Inferior parietal cortex (tissue), 1 donor: ENCODE measurements around the gene EIF1AX.
"Not testable (repeated sequence)": the region's sequence is repeated elsewhere in the genome, so short reads cannot be mapped to it uniquely, and the experiment has no call there.

Experiments used
- DNase-seq: peaks from one replicate; pipeline ENCODE4 v3.0.0-alpha.2; 2016; ENCODE audit errors: extremely low spot score

Gene EIF1AX

DNA sequence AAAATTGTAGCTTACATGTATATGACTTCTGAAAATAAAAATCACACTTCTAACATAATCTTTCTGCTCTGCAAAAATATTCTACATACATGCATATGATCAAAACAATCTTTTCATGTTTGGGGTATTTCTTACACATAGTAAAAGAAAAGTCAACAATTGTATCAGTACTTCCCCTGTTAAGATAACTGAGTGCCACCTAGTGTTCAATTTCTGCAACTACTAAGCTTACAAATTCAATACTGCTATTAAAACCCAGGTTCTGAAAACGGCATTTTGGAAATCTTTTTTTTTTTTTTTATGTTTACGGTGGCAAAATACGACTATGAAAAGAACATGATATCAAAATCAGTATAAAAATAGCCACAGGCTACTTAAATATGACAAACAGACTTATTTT lies 14.2 kb downstream of the EIF1AX start:
- DNase-seq, result not testable (repeated sequence)

DNA sequence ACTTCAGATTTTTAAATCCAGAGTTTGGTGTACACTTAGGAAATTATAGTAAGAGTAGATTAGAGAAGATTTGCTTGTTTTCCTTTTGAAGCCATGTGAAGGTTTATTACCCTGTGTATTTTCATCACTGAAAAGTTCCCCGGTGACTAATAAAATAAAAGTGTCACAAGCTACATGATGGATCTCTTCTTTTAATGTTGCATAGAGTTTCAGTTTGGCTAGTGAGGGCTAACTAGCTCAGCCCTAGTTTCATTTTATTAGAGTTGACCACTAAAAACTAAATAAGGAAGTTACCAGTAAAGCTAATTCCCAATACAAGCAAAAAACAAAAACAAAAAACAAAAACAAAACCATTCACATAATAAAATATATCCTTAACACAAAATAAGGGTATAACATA lies 14.8 kb downstream of the EIF1AX start:
- not testable (repeated sequence) for DNase-seq

DNA sequence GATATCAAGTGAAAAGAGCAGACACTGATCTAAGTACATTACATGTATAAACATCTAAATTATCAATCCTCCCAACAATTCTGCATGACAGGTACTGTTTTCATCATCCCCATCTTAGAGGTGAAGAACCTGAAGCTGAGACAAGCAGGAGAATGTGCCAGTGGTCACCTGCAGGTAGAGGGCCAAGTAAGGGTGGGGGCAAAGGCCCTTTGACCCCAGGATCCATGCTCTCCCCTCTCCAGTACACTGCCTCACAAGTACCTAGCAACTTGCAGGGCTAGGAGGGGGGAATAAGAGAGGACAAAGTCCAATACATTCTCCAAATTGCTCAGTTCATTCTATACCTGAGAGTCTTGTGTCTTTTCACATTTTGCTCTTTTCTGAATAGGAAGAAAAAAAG lies 16.7 kb downstream of the EIF1AX start:
- no peak for DNase-seq

DNA sequence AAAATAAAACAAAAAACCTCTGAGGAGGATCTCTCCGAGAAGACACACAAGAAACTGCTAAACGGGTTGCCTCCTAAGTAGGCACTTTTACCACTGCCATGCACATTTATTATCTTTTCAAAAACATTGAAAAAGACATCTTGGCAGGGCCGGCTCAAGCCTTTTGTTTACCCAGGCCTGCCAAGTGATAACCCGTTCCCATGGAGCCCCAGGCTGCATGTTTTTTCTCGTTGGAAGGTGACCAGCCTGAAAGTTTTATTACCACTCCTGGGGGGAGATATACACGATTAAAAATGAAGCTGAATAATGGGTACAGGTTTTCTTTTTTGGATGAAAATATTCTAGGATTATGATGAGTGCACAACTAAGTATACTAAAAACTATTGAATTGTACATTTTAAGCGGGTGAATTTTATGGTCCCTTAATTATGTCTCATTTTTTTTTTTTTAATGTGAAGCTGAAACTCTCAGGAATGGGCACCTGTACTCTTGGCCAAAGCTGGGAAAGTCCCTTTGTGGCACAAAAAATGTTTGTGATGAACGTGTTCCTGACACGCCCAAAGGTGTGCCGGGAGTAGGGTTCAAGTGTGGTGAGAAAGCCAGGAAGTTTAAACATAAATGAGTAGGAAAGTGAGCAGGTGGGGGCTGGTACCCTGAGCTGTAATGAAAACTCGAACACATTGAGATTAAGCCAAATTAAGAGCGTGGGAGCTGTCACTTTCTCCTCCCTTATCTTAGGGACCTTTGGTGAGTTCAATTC lies 23.4 kb downstream of the EIF1AX start:
- no peak for DNase-seq

DNA sequence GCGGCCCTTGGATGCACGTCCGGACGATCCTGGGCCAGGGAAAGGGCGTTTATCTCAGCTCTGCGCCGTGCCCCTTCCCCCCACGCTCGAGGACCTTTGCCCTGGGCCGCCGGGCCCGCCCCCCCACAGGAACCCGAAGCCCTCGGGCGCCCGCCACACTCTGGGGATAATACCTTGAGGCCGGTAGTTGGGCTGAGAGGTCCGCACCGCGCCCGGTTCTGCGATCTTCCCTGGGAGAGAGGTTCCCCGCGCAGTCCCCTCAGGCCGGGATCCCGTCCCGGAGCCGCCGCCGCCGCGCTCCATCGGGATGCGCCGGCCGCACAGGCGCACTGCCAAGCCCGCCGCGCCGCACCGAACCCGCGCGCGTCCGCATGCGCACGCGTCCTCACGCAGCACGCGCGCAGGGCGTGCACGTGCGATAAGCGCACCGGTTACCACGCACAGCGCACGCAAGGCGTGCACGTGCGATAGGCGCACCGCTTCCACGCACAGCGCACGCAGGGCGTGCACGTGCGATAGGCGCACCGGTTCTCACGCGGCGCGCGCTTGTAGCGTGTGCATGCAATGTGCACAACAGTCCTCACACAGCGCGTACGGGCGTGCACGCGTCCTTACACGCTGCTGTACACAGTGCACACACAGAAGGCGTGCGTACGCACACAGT lies 24.9 kb downstream of the EIF1AX start, which contains the start of gene MAP7D2:
MAP7D2 (minus strand) TSS at position 331 of the 664 bp plus-strand sequence; CDS start at position 303, 28 bp downstream.
- DNase-seq, result no peak

DNA sequence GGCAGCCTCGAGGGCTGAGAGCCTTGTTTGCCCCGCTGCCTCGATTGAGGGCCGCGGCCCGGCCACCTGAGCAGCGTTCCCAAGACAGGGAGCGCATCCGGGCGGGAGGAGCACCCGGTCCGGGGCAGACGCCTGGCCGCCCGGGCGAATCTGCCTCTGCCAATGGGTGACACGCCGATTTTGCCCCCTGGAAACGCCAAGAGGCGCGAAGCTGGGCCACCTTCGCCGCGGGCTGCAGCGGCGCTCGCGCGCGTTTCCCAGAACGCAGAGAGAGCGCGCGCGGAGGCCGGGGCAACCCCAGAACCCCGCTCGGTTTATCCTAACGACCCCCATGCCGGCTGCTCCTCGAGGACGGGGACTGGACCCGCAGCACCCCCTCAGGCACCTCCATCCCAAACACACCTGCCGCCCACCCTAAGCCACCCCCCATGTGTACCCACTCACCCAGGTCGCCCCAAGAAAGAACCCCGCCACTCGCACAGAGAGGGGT lies 25.5 kb downstream of the EIF1AX start:
- DNase-seq, result no peak

DNA sequence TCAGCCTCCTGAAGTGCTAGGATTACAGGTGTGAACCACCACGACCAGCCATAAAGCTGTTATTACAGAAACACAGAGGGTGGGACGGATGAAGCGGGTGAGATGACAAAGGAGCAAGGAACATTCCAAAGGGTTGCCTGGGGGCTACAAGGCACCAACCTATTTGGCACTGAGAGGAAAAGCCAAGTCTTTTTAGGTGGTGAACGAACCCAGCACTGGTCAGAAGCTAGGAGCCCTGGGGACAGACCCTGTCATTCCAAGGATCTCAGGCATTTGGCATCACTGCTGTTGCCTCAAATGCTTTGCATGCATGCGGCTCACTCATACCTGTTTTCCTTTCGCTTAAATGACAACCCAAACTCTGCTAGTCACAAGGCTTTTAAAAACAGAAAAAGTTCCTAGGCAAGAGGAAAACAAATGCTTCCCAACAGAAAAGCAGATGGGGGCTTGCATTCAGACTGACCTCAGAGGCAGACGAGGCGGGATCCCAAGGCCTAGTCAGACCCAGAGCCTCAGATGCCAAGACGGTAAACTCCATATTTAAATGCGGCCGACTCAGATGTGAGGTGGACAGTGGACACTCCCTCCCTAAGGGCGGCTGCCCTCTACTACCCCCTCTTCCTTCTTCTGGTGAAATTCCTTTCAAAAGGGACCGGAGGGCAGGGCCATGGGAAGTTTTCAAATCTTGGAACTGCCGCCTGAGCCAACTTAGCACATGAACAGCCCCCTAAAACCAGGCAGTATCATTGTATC lies 29.4 kb downstream of the EIF1AX start:
- DNase-seq, result no peak

DNA sequence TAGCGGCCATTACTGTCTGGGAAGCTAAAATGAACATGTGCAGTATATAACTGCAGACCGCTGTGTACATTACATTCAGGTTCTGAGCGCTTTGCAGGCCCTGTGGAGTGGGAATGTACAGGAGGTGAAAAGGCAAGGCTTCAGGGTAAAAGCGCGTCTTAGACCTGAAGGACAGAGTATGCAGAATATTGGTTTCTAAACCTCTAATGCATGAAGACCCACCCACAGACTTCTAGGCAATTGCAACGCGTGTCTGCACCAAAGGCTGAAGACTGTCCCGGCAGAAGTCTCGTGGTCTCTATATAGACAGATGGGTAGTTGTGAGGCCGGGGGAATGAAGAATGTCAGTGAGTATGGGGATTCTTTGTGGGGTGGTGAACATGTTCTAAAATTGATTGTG lies 30.4 kb downstream of the EIF1AX start:
- DNase-seq, result no peak

DNA sequence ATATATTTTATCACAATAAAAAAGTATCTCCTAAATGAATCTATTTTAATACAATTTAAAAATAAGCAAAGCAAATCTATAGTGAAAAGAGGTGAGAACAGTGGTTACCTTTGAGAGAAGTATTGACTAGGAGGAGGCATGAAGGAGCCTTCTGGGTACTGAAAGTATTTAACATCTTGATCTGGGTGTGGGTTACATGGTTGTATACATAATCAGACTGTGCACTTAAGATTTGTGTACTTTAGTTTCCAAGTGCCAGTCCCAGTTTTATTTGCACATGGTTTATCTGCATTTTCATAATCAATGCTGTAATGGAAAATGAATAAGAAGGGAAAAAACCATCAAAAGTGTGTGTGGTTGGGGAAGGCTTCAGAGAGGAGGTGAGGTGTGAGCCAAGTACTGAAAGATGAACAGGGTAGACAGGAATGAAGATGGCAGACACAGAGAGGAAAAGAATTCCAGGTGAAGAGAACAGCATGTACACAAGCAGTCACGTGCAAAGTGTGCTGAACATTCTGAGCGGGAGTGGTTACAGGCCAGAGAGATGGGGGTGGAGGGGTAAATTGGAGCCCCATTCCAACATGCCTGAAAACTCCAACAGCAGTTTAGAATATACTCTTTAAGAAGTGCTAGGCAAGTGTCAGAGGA lies 39.6 kb downstream of the EIF1AX start:
- no peak for DNase-seq

DNA sequence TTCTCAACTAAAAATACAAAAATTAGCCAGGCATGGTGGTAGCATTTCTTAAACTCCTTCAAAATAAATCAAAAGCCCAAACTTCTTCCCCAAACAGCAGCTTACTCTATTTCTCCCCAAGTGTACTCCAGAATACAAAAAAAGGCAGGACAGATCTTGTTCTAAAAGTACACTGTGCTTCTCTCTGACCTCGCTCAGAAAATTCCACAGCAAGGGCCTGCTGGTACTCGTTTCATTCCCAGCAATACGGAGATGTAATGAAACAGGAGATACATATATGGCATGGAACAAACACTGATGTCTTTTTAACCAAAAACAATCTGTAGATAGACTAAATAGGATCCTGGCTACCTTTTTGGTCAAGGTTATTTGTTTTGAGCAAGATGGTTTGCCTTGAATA lies 50.1 kb downstream of the EIF1AX start:
- no peak for DNase-seq

DNA sequence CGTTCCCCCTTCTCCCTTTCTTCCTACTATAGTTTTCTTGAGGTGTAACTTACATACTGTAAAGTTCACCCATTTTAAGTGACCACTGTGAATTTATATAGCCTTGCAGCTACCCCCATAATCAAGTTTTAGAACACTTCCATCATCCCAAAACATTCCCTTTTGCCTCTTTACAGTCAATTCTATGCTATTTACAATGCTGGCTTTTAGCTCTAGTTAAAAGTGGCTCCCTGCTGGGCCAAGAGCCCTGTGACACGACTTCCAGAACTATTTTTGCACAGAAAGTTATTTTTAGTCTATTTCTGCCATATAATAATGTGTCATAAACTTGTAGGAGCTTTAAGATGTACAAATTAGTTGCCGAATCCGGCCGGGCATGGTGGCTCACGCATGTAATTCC lies 51.8 kb downstream of the EIF1AX start:
- no peak for DNase-seq

DNA sequence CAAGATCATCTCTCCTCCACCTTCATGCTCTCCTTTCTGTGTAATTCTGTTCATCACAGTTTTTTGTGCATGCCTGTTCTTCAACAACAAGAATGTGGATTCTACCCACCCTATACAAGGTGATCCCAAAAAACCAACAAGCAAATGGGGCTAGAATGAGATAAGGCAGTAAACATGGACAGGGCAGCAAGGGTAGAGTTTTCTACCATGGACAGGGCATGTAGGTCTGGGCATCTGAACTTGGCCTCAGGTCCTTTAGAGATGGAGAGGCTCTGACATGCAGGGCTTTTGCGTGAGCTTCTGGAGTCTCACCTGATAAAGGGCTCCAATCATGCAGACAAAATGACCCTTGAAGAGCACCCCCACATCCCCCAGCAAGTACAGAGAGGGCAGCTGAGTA lies 61.4 kb downstream of the EIF1AX start:
- DNase-seq, result no peak
